Endodermal cell (in vitro differentiated cells): Measurements from ENCODE around the gene CDCA3. TPM values are rescaled to one million over a fixed set of nuclear protein-coding genes. Genes with fewer than 3 reads are reported as not detected.
A peak's percentile ranks its signal among the peaks of the same experiment; 100 is the strongest.

ENCODE experiments used
- DNase-seq: peaks from one replicate; pipeline ENCODE4 v3.0.0-alpha.2; 2017
- H3K27ac ChIP-seq: 2 replicates; pipeline ENCODE4 v1.5.1; 2013; ENCODE audit warnings: mild to moderate bottlenecking, low read depth, low read length, moderate library complexity
- H3K27me3 ChIP-seq: 2 replicates; pipeline ENCODE4 v1.6.1; 2013; ENCODE audit warnings: mild to moderate bottlenecking, low read length, moderate library complexity; ENCODE audit not compliant: insufficient read depth, control insufficient read depth, poor library complexity, severe bottlenecking
- H3K36me3 ChIP-seq: 2 replicates; pipeline ENCODE4 v1.7.0; 2013; ENCODE audit warnings: mild to moderate bottlenecking, low read length, moderate library complexity; ENCODE audit not compliant: control insufficient read depth, insufficient read depth
- H3K4me1 ChIP-seq: one replicate; pipeline ENCODE4 v1.7.0; 2013; ENCODE audit warnings: low read length; ENCODE audit not compliant: control insufficient read depth, insufficient read depth
- H3K4me3 ChIP-seq: 2 replicates; pipeline ENCODE4 v1.5.1; 2013; ENCODE audit warnings: mild to moderate bottlenecking, low read length, moderate library complexity
- H3K9ac ChIP-seq: 2 replicates; pipeline ENCODE4 v1.6.1; 2013; ENCODE audit warnings: mild to moderate bottlenecking, low read length, moderate library complexity; ENCODE audit not compliant: poor library complexity, severe bottlenecking; ENCODE audit errors: extremely low read depth
- H3K9me3 ChIP-seq: 2 replicates; pipeline ENCODE4 v1.6.1; 2013; ENCODE audit warnings: mild to moderate bottlenecking, low read length, moderate library complexity; ENCODE audit not compliant: control insufficient read depth
- H3K27ac Mint-ChIP-seq: 2 replicates; pipeline ENCODE4 v1.8.0; 2020; ENCODE audit warnings: mixed read lengths
- H3K27me3 Mint-ChIP-seq: 2 replicates; pipeline ENCODE4 v1.8.0; 2021; ENCODE audit warnings: mild to moderate bottlenecking, mixed read lengths; ENCODE audit not compliant: insufficient read depth
- H3K36me3 Mint-ChIP-seq: 2 replicates; pipeline ENCODE4 v1.8.0; 2020; ENCODE audit warnings: low read depth, mixed read lengths
- H3K4me1 Mint-ChIP-seq: 2 replicates; pipeline ENCODE4 v1.8.0; 2020; ENCODE audit warnings: mixed read lengths
- H3K4me3 Mint-ChIP-seq: 2 replicates; pipeline ENCODE4 v1.8.0; 2020; ENCODE audit warnings: mild to moderate bottlenecking, moderate library complexity, mixed read lengths
- H3K9me3 Mint-ChIP-seq: 2 replicates; pipeline ENCODE4 v1.8.0; 2020; ENCODE audit warnings: mild to moderate bottlenecking, mixed read lengths
- CTCF ChIP-seq: fragments of 200-600 bp; sonication (generic); conservative IDR thresholded peaks from 2 replicates; pipeline ENCODE4 v1.5.0; 2021; ENCODE audit warnings: antibody characterized with exemption, mild to moderate bottlenecking
- WGBS, 2 experiments: methylation state at CpG; one replicate each; pipeline versions ENCODE4 v1.1.5 to v1.1.7; 2013; ENCODE audit warnings: missing lambda C conversion rate in 2 of 2, mixed read lengths in 1 of 2; ENCODE audit not compliant: insufficient coverage in 1 of 2, insufficient read length in 1 of 2; 5-methylcytosine and 5-hydroxymethylcytosine counted together
- total RNA-seq, 2 donors: library from RNA; stranded (reverse); fragmentation: NEBNext Ultra II Directional in 1 of 2; extraction: Animal tissue kit (Norgen Biotek cat#: 25700) in 1 of 2; gene quantifications; 2 replicates in 1 of 2; 3 replicates in 1 of 2; pipeline ENCODE4 v1.2.1, GENCODE V29; 2021

Gene CDCA3
- total RNA-seq, 2 donors from 2014 or later = 53.1 to 63.9 TPM

- Mint-ChIP-seq H3K27me3 (no peaks in the 10 kb centered on the region), H3K9me3 (no peaks in the 10 kb centered on the region), H3K4me1 (peaks cover 25% of the 10 kb centered on the region), H3K36me3 (peaks cover 46% of the 10 kb centered on the region), H3K4me3 (peak overlapping the region; percentile 88), H3K27ac (no peak overlapping the region)
- TF ChIP-seq CTCF = no peak
- Histone ChIP-seq H3K36me3 (peaks cover 51% of the 10 kb centered on the region), H3K27me3 (no peaks in the 10 kb centered on the region), H3K9ac (no peak overlapping the region), H3K27ac (no peak overlapping the region), H3K4me3 (peak overlapping the region; percentile 92), H3K9me3 (no peaks in the 10 kb centered on the region), H3K4me1 (peaks cover 2% of the 10 kb centered on the region)
- DNase-seq = no peak
- 95 to 100% methylated on average over 2 of the region's 2 CpGs for WGBS, 2 experiments
Measured at GRCh38 chr12:6849427-6849826, 1.7 kb downstream of the CDCA3 start.

GRCh38 chr12:6847676-6848075, 3.4 kb downstream of the CDCA3 start:
- Mint-ChIP-seq H3K36me3 (peaks cover 50% of the 10 kb centered on the region), H3K27me3 (peaks cover 2% of the 10 kb centered on the region), H3K4me1 (peaks cover 21% of the 10 kb centered on the region), H3K4me3 (no peak overlapping the region), H3K9me3 (no peaks in the 10 kb centered on the region), H3K27ac (no peak overlapping the region)
- no peak overlapping the region for H3K4me3 ChIP-seq
- no peak overlapping the region for H3K27ac ChIP-seq
- H3K9me3 ChIP-seq = no peaks in the 10 kb centered on the region
- WGBS, 2 experiments = 90 to 100% methylated on average over 1 to 2 of the region's 2 CpGs
- DNase-seq = no peak
- TF ChIP-seq CTCF = no peak
- H3K27me3 ChIP-seq = no peaks in the 10 kb centered on the region
- H3K4me1 ChIP-seq = no peaks in the 10 kb centered on the region
- no peak overlapping the region for H3K9ac ChIP-seq
- H3K36me3 ChIP-seq = peaks cover 58% of the 10 kb centered on the region

- peak overlapping the region; percentile 1 for H3K27ac Mint-ChIP-seq
- no peak for DNase-seq
- no peak overlapping the region for H3K4me3 Mint-ChIP-seq
- no peak overlapping the region for H3K27ac ChIP-seq
- WGBS, 2 experiments = 88 to 93% methylated on average over 3 to 7 of the region's 7 CpGs
- H3K9me3 ChIP-seq = no peaks in the 10 kb centered on the region
- H3K27me3 Mint-ChIP-seq = peaks cover 2% of the 10 kb centered on the region
- TF ChIP-seq CTCF = no peak
- no peaks in the 10 kb centered on the region for H3K27me3 ChIP-seq
- H3K9ac ChIP-seq = no peak overlapping the region
- peaks cover 30% of the 10 kb centered on the region for H3K4me1 Mint-ChIP-seq
- no peak overlapping the region for H3K4me3 ChIP-seq
- peaks cover 50% of the 10 kb centered on the region for H3K36me3 Mint-ChIP-seq
- H3K9me3 Mint-ChIP-seq = no peaks in the 10 kb centered on the region
- H3K36me3 ChIP-seq = peaks cover 63% of the 10 kb centered on the region
- H3K4me1 ChIP-seq = no peaks in the 10 kb centered on the region
Measured at GRCh38 chr12:6846316-6846869, 4.7 kb downstream of the CDCA3 start.
